Nephron progenitor cell (in vitro differentiated cells): Measurements from ENCODE around the gene LYPLAL1.

Experiments
- DNase-seq: peaks from one replicate; pipeline ENCODE4 v3.0.0; 2021
- H3K27ac Mint-ChIP-seq: 2 replicates; pipeline ENCODE4 v1.8.0; 2021; ENCODE audit warnings: mild to moderate bottlenecking, moderate library complexity, mixed read lengths
- H3K27me3 Mint-ChIP-seq: 2 replicates; pipeline ENCODE4 v1.8.0; 2021; ENCODE audit warnings: mild to moderate bottlenecking, low read depth, mixed read lengths; ENCODE audit not compliant: poor library complexity
- H3K36me3 Mint-ChIP-seq: 2 replicates; pipeline ENCODE4 v1.8.0; 2021; ENCODE audit warnings: low read depth, mixed read lengths
- H3K4me1 Mint-ChIP-seq: 2 replicates; pipeline ENCODE4 v1.8.0; 2021; ENCODE audit warnings: mixed read lengths
- H3K4me3 Mint-ChIP-seq: 2 replicates; pipeline ENCODE4 v1.8.0; 2021; ENCODE audit warnings: mild to moderate bottlenecking, moderate library complexity, mixed read lengths
- H3K9me3 Mint-ChIP-seq: 2 replicates; pipeline ENCODE4 v1.8.0; 2021; ENCODE audit warnings: mild to moderate bottlenecking, moderate library complexity, mixed read lengths
- TF ChIP-seq, protein P1 (sequence below): fragments of 200-600 bp; sonication (generic); IDR thresholded peaks from 2 replicates; pipeline ENCODE4 v1.5.0; 2021; ENCODE audit warnings: antibody characterized with exemption

LYPLAL1 gene

DNA sequence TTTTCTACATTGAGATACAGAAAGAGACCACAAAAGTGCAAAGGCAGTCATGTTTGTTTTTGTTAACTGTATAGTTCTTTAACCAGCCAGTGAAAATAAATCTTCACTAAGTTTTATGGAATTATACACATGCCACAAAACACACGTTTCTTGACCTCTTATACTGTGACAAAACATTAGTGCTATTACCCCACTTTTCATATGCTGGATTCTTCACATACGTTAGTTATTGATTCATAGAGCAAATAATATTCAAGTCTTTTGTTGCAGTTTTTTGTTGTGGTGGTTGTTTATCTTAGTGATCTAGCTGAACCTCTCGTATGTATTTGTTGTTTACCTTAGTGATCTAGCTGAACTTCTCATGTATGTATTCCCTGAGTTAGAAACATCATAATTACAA is 28.0 kb downstream of the LYPLAL1 start:
- TF ChIP-seq, protein P1, sequence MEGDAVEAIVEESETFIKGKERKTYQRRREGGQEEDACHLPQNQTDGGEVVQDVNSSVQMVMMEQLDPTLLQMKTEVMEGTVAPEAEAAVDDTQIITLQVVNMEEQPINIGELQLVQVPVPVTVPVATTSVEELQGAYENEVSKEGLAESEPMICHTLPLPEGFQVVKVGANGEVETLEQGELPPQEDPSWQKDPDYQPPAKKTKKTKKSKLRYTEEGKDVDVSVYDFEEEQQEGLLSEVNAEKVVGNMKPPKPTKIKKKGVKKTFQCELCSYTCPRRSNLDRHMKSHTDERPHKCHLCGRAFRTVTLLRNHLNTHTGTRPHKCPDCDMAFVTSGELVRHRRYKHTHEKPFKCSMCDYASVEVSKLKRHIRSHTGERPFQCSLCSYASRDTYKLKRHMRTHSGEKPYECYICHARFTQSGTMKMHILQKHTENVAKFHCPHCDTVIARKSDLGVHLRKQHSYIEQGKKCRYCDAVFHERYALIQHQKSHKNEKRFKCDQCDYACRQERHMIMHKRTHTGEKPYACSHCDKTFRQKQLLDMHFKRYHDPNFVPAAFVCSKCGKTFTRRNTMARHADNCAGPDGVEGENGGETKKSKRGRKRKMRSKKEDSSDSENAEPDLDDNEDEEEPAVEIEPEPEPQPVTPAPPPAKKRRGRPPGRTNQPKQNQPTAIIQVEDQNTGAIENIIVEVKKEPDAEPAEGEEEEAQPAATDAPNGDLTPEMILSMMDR: no peak
- no peaks in the 10 kb centered on the region for H3K4me1 Mint-ChIP-seq
- H3K27ac Mint-ChIP-seq: no peak overlapping the region
- no peak for DNase-seq
- H3K27me3 Mint-ChIP-seq: no peaks in the 10 kb centered on the region
- peaks cover 11% of the 10 kb centered on the region for H3K9me3 Mint-ChIP-seq
- peaks cover 43% of the 10 kb centered on the region for H3K36me3 Mint-ChIP-seq
- no peak overlapping the region for H3K4me3 Mint-ChIP-seq

DNA sequence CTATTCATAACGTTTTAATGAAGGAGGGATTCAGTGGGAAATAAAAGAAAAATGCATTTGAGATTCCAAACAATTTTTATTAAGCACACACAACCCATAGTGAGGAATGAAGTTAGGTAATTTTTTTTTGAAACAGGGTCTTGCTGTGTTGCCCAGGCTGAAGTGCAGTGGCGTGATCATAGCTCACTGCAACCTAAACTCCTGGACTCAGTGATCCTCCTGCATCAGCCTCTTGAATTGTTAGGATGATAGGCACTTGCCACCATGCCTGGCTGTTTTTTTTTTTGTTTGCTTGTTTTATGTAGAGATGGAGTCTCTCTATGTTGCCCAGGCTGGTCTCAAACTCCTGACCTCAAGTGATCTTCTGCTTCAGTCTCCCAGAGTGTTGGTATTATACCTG is 28.9 kb downstream of the LYPLAL1 start:
- H3K9me3 Mint-ChIP-seq: peaks cover 2% of the 10 kb centered on the region
- no peak for DNase-seq
- no peaks in the 10 kb centered on the region for H3K27me3 Mint-ChIP-seq
- TF ChIP-seq, protein P1: no peak
- H3K27ac Mint-ChIP-seq: no peak overlapping the region
- no peak overlapping the region for H3K4me3 Mint-ChIP-seq
- H3K4me1 Mint-ChIP-seq: no peaks in the 10 kb centered on the region
- peaks cover 34% of the 10 kb centered on the region for H3K36me3 Mint-ChIP-seq

DNA sequence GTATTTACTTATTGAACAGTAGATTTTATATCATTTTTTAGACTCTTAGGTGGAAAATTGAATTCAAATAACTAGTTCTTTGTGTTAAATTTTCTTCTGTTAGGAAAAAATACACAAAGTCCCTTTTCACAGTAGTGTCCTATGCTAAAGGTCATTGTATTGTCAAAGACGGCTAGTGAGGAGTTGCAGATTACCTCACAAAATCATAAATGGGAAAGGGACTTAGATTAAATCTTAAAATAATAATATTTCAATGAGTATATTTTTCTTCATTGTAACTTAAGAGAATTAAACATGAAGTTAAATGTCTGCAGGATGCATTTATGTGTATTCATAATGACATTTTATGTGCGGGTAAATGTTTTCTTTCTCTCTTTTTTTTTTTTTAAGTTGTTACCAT is 32.7 kb downstream of the LYPLAL1 start:
- DNase-seq: no peak
- Mint-ChIP-seq H3K4me1 (no peaks in the 10 kb centered on the region), H3K27ac (no peak overlapping the region), H3K9me3 (no peaks in the 10 kb centered on the region), H3K4me3 (no peak overlapping the region), H3K27me3 (no peaks in the 10 kb centered on the region), H3K36me3 (peaks cover 18% of the 10 kb centered on the region)
- TF ChIP-seq, protein P1: no peak

DNA sequence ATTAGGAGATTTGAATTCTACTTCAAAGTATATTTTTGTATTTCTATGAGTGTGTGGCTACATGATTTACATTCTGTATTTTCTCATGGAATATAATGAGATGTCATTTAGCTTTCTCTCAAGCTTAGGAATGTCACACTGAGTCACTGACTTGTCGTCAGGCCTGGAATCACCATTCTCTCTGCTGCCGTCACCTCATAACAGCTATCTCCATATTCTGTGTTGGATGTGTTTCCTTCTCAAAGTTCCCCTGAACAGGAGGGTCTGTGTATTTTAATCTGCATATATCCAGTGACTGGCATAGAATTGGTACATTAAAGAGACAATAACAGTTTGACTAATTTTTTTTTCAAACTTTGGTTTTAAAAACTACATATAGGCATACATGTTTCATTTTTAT is 35.9 kb downstream of the LYPLAL1 start:
- no peak for DNase-seq
- H3K4me3 Mint-ChIP-seq: no peak overlapping the region
- TF ChIP-seq, protein P1: no peak
- H3K27me3 Mint-ChIP-seq: no peaks in the 10 kb centered on the region
- H3K4me1 Mint-ChIP-seq: no peaks in the 10 kb centered on the region
- H3K36me3 Mint-ChIP-seq: peaks cover 25% of the 10 kb centered on the region
- H3K27ac Mint-ChIP-seq: no peak overlapping the region
- H3K9me3 Mint-ChIP-seq: peaks cover 5% of the 10 kb centered on the region

DNA sequence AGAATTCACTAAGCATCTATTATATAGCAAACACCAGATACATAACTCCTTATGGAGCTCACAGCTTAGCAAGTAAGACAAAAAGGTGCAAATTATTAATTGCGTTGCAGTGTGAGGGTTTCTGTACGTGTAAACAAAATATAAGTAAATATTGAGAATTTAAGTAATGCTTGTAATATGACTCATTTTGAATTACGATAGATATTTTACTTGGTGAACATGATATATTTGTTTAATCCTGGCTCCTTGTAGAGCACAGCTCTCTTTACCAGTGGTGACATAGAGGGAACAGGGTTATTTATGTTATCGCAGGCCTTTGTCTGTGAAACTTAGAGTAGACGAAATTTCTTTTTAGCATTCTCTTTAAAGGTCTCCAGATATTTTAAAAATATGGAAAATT is 36.4 kb downstream of the LYPLAL1 start:
- Mint-ChIP-seq H3K27ac (no peak overlapping the region), H3K4me1 (peaks cover under 1% of the 10 kb centered on the region), H3K27me3 (no peaks in the 10 kb centered on the region), H3K9me3 (peaks cover 7% of the 10 kb centered on the region), H3K4me3 (no peak overlapping the region), H3K36me3 (peaks cover 26% of the 10 kb centered on the region)
- TF ChIP-seq, protein P1: no peak
- DNase-seq: no peak

DNA sequence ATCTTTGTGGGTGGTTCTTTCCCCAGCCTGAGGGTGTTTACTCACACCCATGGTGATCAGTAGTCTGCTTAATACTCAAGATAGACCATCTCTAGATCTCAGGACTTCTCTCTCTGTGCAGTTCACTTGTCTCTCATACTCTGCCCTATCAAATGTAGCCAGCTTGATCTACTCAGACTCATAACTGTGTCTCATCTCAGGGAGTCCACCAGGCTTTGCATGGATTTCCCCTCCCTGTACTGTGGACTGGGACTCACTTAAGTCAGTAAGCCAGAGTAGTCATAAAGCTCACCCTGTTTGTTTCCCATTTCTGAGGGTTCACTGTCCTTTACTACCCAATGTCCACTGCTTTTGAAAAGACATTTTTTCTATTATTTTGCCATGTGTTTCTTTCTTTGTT is 41.8 kb downstream of the LYPLAL1 start:
- Mint-ChIP-seq H3K27me3 (no peaks in the 10 kb centered on the region), H3K27ac (peak overlapping the region; percentile 8), H3K4me1 (peaks cover 22% of the 10 kb centered on the region)

More for the DNA sequence above, 41.8 kb downstream of the LYPLAL1 start:
- Mint-ChIP-seq H3K9me3 (peaks cover 12% of the 10 kb centered on the region), H3K36me3 (peaks cover 77% of the 10 kb centered on the region), H3K4me3 (no peak overlapping the region)
- TF ChIP-seq, protein P1: no peak
- no peak for DNase-seq
